ENCODE data around the gene IER5L. TPM values are rescaled to one million over a fixed set of nuclear protein-coding genes. Genes with fewer than 3 reads are reported as not detected.

Gene IER5L
- total RNA-seq, 2 donors from 2014 or later, result 6.8 to 8.1 TPM

DNA sequence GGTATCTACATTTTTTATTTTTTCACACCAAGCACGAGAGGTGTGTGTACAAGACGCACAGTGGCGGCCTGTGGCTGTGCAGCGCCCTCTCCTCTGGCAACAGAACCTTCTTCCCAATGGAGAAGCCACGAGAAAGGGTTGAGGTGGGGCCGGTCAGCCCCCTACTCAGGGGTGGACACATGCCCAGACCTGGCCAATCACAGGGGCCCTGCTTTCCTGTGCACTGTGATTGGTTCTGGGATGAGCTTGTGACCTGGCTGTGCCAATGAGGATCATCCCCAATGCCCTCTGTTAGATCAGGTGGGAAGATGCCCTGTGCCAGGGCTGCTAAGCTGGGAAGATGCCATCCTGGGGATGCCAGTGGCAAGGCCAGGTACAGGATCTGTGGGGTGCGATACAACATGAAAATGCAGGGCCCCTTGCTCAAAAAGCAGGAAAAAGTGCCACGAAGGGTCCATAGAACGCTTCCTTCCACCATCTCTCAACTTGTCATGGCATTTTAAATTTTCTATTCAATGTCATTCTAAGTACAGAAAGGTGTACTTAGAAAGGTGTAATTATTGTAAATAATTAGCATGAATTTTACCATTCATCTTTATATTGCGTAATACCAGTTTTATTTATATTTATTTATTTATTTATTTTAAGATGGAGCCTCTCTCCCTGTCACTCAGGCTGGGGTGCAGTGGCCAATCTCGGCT lies 15.4 kb downstream of the IER5L start:
- no peaks in the 10 kb centered on the region for H3K9me3 ChIP-seq (ENCODE audit: control insufficient read depth, low read length)
- no peak overlapping the region for H3K4me3 Mint-ChIP-seq
- H3K9ac ChIP-seq (ENCODE audit: extremely low read depth, low read length, poor library complexity, severe bottlenecking), result no peak overlapping the region
- no peak for DNase-seq
- H3K4me1 Mint-ChIP-seq, result peaks cover 7% of the 10 kb centered on the region
- H3K27ac Mint-ChIP-seq, result no peak overlapping the region
- H3K4me3 ChIP-seq (ENCODE audit: low read length), result no peak overlapping the region
- H3K9me3 Mint-ChIP-seq, result no peaks in the 10 kb centered on the region
- H3K36me3 Mint-ChIP-seq (ENCODE audit: low read depth), result peaks cover 8% of the 10 kb centered on the region
- no peak overlapping the region for H3K27ac ChIP-seq (ENCODE audit: low read depth, low read length)
- no peaks in the 10 kb centered on the region for H3K27me3 ChIP-seq (ENCODE audit: control insufficient read depth, insufficient read depth, low read length, poor library complexity, severe bottlenecking)
- 94 to 99% methylated on average over 8 to 10 of the region's 11 CpGs for WGBS, 2 experiments (ENCODE audit: insufficient coverage in 1 of 2, insufficient read length in 1 of 2)
- H3K4me1 ChIP-seq (ENCODE audit: control insufficient read depth, insufficient read depth, low read length), result no peaks in the 10 kb centered on the region
- TF ChIP-seq, protein P1, sequence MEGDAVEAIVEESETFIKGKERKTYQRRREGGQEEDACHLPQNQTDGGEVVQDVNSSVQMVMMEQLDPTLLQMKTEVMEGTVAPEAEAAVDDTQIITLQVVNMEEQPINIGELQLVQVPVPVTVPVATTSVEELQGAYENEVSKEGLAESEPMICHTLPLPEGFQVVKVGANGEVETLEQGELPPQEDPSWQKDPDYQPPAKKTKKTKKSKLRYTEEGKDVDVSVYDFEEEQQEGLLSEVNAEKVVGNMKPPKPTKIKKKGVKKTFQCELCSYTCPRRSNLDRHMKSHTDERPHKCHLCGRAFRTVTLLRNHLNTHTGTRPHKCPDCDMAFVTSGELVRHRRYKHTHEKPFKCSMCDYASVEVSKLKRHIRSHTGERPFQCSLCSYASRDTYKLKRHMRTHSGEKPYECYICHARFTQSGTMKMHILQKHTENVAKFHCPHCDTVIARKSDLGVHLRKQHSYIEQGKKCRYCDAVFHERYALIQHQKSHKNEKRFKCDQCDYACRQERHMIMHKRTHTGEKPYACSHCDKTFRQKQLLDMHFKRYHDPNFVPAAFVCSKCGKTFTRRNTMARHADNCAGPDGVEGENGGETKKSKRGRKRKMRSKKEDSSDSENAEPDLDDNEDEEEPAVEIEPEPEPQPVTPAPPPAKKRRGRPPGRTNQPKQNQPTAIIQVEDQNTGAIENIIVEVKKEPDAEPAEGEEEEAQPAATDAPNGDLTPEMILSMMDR (conservative IDR thresholded peaks at IDR 0.05), result no peak
- no peaks in the 10 kb centered on the region for H3K27me3 Mint-ChIP-seq (ENCODE audit: insufficient read depth)
- H3K36me3 ChIP-seq (ENCODE audit: control insufficient read depth, insufficient read depth, low read length), result no peaks in the 10 kb centered on the region

DNA sequence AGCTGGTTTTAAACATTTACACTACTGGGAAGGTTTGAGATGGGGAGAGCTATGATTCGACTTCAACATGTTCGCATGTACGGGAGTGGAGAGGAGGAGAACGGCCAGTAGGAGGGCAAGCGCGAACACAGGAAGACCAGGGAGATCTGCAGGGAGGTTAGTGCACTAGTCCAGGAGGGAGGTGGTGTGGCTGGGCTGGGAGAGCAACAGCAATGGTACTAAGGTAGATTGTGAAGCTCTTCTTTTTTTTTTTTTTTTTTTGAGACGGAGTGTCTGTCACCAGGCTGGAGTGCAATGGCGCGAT lies 16.6 kb downstream of the IER5L start:
- DNase-seq, result no peak
- H3K9me3 Mint-ChIP-seq, result no peaks in the 10 kb centered on the region
- no peaks in the 10 kb centered on the region for H3K27me3 Mint-ChIP-seq (ENCODE audit: insufficient read depth)
- Histone ChIP-seq H3K9me3 (ENCODE audit: control insufficient read depth, low read length) (no peaks in the 10 kb centered on the region), H3K4me3 (ENCODE audit: low read length) (no peak overlapping the region), H3K36me3 (ENCODE audit: control insufficient read depth, insufficient read depth, low read length) (no peaks in the 10 kb centered on the region), H3K4me1 (ENCODE audit: control insufficient read depth, insufficient read depth, low read length) (no peaks in the 10 kb centered on the region), H3K27me3 (ENCODE audit: control insufficient read depth, insufficient read depth, low read length, poor library complexity, severe bottlenecking) (no peaks in the 10 kb centered on the region), H3K27ac (ENCODE audit: low read depth, low read length) (no peak overlapping the region), H3K9ac (ENCODE audit: extremely low read depth, low read length, poor library complexity, severe bottlenecking) (no peak overlapping the region)
- 93 to 94% methylated on average over 7 to 9 of the region's 9 CpGs for WGBS, 2 experiments (ENCODE audit: insufficient coverage in 1 of 2, insufficient read length in 1 of 2)
- H3K27ac Mint-ChIP-seq, result no peak overlapping the region
- H3K4me1 Mint-ChIP-seq, result no peaks in the 10 kb centered on the region
- H3K36me3 Mint-ChIP-seq (ENCODE audit: low read depth), result peaks cover 8% of the 10 kb centered on the region
- TF ChIP-seq, protein P1 (conservative IDR thresholded peaks at IDR 0.05), result no peak
- H3K4me3 Mint-ChIP-seq, result no peak overlapping the region

DNA sequence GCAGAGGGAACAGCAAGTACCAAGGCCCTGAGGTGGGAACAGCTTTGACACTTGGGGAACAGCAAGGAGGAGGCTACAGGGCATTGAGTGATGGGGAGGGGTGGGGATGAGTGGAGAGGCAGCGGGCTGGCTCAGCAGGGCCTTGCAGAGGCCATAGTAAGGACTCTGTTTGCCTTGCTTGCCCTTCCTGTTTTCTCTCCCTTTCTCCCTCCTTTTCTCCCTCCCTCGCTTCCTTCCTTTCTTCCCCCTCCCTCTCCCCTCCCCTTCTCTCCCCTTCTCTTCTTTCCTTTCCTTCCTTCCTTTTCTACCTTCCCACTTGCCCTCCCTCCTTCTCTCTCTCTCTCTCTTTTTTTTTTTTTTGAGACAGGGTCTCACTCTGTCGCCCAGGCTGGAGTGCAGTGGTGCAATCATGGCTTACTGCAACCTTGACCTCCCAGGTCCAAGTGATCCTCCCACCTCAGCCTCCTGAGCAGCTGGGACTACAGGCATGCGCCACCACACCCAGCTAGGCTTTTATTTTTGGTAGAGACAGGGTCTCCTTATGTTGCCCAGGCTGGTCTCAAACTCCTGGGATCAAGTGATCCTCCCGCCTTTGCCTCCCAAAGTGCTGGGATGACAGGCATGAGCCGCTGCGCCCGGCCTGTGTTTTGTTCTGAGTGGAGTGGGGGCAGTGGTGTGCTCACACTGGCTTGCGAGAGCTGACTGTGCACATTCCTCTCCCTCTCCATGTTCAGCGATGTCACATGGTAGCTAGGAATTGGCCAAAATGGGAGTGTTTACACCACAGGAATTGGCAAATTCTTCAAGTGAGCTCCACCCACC lies 17.1 kb downstream of the IER5L start:
- no peaks in the 10 kb centered on the region for H3K9me3 Mint-ChIP-seq
- peaks cover 8% of the 10 kb centered on the region for H3K36me3 Mint-ChIP-seq (ENCODE audit: low read depth)
- no peaks in the 10 kb centered on the region for H3K4me1 Mint-ChIP-seq
- Histone ChIP-seq H3K4me1 (ENCODE audit: control insufficient read depth, insufficient read depth, low read length) (no peaks in the 10 kb centered on the region), H3K9me3 (ENCODE audit: control insufficient read depth, low read length) (no peaks in the 10 kb centered on the region), H3K4me3 (ENCODE audit: low read length) (no peak overlapping the region), H3K27me3 (ENCODE audit: control insufficient read depth, insufficient read depth, low read length, poor library complexity, severe bottlenecking) (no peaks in the 10 kb centered on the region), H3K9ac (ENCODE audit: extremely low read depth, low read length, poor library complexity, severe bottlenecking) (no peak overlapping the region), H3K36me3 (ENCODE audit: control insufficient read depth, insufficient read depth, low read length) (no peaks in the 10 kb centered on the region), H3K27ac (ENCODE audit: low read depth, low read length) (no peak overlapping the region)
- TF ChIP-seq, protein P1 (conservative IDR thresholded peaks at IDR 0.05), result no peak
- 95 to 96% methylated on average over 4 to 10 of the region's 10 CpGs for WGBS, 2 experiments (ENCODE audit: insufficient coverage in 1 of 2, insufficient read length in 1 of 2)
- H3K27ac Mint-ChIP-seq, result no peak overlapping the region
- no peak for DNase-seq
- no peaks in the 10 kb centered on the region for H3K27me3 Mint-ChIP-seq (ENCODE audit: insufficient read depth)
- H3K4me3 Mint-ChIP-seq, result no peak overlapping the region

Measured in endodermal cell (in vitro differentiated cells).